Measurements from ENCODE around the gene PRKAG2.
A peak's percentile ranks its signal among the peaks of the same experiment; 100 is the strongest.
"Not testable (repeated sequence)": the region's sequence is repeated elsewhere in the genome, so short reads cannot be mapped to it uniquely, and the experiment has no call there.

Gene PRKAG2

GRCh38 chr7:151876899-151877777 is at the start of gene PRKAG2:
PRKAG2 (minus strand) TSS chr7:151877115; CDS start chr7:151876620, 495 bp downstream.
- peak; percentile 29 for DNase-seq

DNA sequence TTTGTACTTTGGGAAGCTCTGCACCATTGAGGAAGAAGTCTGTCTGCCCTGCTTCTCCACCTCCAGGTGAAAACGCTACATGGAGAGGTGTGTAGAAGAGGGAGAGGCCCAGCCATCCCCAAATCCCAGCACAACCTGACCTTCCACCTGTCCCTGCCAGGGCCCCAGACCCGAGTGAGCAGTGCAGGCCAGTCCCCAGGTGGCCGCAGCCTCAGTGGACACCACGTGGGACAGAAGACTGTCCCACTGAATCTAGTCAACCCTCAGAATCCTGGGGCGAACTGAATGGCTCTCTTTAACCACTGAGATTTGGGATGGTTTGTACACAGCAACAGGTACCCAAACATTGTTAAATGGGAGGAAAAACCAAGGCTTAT is 49.4 kb upstream of the PRKAG2 start:
- DNase-seq: no peak

DNA sequence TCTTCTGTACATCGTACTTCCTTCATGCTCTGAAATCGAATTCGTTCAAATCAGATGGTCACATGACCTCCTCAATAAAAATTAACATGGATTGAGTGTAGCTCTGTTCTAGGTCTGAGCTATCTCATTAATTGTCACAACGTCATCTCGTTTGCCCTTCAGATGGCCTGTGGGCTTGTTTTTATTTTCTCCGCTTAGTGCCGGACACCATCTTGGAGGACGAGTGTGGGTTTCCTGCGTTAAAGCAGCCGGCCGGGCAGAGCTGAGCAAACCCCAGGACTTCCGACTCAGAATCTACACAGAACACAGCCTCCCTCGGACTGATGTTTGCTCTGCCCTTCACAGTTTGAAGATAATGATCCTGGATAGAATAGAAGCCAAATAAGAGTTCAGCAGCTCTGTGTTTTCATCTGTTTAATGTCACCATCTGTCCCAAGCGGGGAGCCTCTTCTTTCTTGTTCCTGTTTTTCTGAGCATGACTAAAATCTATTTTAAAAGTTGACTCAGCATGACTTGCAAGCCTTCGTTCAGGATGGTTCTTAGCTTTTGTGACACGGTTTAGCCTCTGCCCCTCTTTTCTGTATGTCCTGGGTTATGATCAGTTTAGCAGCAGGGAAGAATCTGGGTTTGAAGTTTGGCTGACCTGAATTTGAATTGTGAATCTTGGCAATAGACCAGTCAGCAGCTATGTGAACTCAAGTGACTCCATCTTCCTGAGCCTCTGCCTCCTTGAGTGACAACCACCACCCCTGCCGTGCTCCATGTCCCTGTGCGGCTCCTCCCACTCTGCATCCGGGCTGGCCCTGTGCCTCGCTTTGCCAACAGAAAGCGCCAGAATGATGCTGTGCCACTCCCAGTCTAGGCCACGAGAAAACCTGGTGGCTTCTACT is 48.8 kb upstream of the PRKAG2 start:
- peak; percentile 71 for DNase-seq

DNA sequence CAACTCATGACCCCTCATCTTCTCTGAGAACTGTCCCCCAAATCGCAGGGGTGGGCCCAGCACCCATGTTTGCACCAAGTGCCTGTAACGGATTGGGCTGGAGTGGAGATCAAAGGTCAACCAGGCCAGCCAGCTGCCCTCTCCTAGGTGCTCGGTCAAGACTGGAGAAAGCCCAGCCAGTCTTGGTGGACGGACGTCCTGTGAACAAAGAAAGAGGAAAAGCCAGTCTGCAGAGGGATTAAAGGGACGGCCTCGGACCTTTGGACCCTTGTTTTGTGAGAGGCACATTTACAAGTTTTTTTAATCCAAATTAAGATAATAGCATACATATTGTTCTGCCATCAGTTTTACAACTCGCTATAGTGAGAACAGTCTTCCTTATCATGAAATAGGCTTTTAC is 47.6 kb upstream of the PRKAG2 start:
- no peak for DNase-seq

- no peak for DNase-seq
Observed at GRCh38 chr7:151924001-151924400, 47.1 kb upstream of the PRKAG2 start.

GRCh38 chr7:151923097-151923876 is 46.4 kb upstream of the PRKAG2 start:
- DNase-seq: no peak

DNA sequence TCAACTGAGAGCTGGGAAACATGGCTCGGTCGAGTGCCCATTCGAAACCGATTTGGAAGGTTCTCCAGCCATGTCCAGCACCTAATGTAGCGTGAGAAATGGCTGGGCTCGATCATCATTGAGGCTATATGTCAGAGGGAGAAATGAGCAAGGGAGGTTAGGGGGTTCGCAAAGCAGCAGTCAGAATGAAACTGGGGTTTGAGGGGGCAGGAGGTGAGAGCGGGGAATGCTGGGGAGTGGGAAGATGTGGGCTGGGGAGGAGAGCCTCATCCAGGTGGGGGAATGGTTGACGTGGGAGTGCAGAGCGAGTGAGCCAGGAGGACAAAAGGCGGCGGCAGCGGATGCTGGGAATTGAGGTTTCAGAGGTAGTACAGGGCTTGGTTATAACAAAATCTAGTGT is 44.5 kb upstream of the PRKAG2 start:
- no peak for DNase-seq

DNA sequence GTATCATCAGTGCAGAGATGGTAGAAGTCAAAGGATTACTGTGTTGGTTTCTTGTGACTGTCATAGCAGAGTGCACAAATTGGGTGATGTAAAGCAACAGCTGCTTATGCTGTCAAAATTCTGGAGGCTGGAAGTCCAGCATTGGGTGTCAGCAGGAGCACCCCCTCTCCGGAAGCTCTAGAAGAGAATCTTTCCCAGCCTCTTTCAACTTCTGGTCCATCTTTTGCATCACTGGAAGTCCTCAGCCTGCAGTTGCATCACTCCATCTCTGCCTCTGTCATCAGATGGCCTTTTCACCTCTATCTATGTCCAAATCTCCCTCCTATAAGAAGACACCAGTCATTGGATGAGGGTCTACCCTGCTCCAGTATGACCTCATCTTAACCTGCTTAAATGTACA is 43.6 kb upstream of the PRKAG2 start:
- DNase-seq: no peak

GRCh38 chr7:151919595-151919994 is 42.7 kb upstream of the PRKAG2 start:
- DNase-seq: no peak

GRCh38 chr7:151918510-151918843 is 41.6 kb upstream of the PRKAG2 start:
- no peak for DNase-seq

DNA sequence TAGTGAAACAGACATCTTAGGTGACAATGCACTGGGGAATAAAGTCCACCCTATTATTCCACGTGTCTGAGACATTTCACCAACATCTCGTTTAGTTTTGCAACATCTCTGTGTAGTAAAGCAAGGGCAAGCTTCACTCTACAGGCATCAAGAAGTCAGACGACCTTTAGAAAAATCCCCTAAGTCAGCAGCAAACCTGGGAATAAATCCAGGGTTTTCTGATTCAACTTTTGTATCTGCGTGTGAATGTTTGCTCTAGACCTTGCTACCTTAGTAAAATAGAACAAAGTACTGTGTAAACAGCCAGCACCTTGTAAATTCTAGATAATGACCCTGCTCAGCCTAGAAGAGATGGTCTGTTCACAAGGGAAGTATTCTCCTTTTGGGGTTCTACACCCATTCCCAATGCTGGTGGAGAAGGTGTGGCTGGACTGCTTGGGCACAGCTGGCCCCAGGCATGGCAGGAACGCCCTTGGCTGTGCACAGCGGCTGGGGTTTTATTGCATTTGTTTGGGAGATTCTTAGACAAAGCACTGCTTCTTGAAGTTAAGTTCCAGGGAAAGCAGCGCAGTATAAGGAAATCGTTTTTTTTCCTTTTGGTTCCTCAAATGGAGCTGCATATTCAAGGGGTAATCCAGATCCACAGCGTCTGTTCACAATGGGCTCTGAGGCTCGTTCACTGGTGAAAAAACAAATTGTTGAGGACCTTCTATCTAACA is 41.0 kb upstream of the PRKAG2 start:
- DNase-seq: no peak

DNA sequence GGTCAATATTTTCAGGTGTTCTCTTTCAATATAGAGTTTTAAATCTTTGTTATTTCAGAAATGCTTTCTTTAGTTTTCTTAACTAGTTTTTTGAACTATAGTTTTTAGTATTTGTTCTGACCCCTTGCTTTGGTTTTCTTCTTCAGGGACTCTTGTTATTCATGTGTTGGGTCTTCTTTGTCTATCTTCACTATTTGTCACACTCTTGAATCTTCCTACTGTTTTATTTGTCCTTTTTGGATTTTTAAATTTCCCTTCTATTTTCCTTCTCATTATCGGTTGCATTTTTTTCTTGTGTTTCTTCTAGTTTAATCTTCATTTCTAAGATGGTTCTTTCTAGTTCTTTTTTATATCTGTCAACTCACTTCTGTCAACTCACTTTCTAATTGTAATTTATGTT is 37.1 kb upstream of the PRKAG2 start:
- DNase-seq: no peak

DNA sequence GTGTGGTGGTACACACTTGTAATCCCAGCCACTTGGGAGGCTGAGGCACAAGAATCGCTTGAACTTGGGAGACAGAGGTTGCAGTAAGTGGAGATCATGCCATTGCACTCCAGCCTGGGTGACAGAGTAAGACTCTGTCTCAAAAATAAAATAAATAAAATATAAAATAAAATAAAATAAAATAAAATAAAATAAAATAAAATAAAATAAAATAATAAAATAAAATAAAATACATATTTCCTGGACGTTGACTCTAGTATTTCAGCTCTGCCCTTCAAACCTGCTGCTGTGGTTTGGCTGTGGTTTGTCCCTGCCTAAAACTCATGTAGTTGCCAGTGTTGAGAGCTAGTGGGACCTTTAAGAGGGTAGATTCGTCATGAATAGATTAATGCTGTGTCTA is 33.7 kb upstream of the PRKAG2 start:
- DNase-seq: not testable (repeated sequence)

- DNase-seq: not testable (repeated sequence)
Observed at GRCh38 chr7:151907115-151907514, 30.2 kb upstream of the PRKAG2 start.

GRCh38 chr7:151905766-151906165 is 28.9 kb upstream of the PRKAG2 start:
- no peak for DNase-seq

DNA sequence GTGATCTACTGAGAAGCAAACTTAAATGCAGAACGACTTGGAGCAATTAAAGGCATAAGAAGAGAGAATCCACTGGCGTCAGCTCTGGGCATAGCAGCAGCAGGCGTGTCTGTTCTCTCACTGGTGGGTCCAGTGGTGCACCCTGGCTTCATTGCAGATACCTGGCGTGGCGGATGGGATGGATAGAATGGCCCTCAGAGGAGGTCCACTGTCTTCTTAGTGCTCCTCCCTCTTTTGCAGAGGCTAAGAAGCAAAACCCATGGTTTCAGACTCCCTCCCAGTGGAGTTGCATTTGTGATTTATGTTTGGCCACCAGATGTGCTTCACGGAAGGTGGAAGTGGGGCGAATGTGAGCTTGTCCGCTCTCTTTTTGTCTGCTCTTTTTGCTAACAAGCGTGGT is 28.4 kb upstream of the PRKAG2 start:
- no peak for DNase-seq

DNA sequence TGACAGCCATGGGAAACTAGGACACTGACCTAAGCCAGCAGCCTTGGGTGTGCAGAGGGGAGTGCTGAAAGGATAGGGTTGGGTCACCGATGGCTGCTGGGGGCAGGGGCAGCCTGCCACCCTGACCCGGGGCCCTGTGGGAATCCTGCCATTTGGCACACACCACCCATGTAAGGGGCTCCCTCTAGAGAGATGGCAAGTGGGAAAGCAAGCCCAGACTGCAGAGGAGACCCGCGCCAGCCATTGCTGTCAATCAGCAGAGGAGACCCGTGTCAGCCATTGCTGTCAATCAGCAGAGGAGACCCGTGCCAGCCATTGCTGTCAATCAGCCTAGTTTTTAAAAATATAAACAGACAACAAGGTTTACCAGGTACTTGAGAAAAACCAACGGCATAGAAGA is 27.4 kb upstream of the PRKAG2 start:
- no peak for DNase-seq

GRCh38 chr7:151903249-151904032 is 26.5 kb upstream of the PRKAG2 start:
- no peak for DNase-seq

DNA sequence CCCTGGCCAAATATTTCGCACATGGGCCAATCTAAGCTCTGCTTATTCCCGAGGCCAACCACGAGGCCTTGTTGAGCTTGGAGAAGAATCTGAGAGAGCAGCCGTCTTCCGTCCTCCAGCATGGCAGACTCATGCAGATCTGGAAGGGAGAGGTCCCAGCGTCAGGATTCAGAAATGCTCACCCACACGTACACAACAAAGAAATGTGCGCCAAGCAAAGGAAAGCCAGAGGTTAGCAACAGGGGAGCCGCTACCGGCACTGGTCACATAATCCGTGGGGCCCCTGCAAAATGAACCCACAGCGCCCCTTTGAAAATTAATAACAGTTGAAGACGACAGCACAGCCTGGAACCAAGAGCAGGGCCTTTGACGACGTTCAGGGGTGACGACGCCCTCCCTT is 25.4 kb upstream of the PRKAG2 start:
- no peak for DNase-seq

- no peak for DNase-seq
Observed at GRCh38 chr7:151901828-151902227, 24.9 kb upstream of the PRKAG2 start.

DNA sequence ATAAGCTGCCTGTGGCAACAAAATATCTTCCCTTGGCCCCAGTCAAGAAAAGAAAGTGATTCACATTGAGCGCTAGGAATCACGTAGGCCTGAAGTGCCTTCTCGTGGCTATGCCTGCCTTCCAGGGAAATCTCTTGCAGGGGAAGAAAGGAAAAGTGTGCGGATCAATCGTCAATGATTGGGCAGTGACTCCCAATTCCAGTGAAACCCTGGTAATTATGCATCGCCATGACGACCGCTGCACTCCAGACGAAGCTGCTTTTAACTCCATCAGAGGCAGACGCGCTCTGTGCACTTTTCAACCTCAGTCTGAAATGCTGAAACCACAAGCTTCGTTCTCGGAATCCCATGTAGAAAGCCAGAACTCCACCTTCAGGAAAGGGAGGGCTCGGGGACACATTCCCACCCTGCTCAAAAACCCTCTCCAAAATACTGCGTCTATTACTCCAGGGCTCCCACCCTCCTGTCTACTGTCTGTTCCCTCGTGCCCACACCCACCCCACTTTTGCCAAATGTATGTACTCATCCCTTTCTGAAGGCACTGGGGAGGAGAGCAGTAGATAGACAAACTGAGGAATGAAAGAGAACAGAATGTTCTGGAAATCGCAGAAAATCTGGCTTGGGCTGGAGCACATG is 24.2 kb upstream of the PRKAG2 start:
- DNase-seq: no peak

Data from OCI-M1 (cell line).